Osteoblast (primary cell): ENCODE measurements around the gene LGALS16. TPM values are rescaled to one million over a fixed set of nuclear protein-coding genes. Genes with fewer than 3 reads are reported as not detected.

Experiments used
- DNase-seq: peaks from one replicate; pipeline ENCODE4 v3.0.0; 2011; ENCODE audit warnings: low spot score, mixed read lengths; ENCODE audit not compliant: insufficient read length; ENCODE audit errors: missing footprints
- H2AFZ ChIP-seq: 2 replicates; pipeline ENCODE4 v1.6.0; 2011; ENCODE audit warnings: mild to moderate bottlenecking, low read length
- H3K27ac ChIP-seq: 2 replicates; pipeline ENCODE4 v1.5.1; 2011; ENCODE audit warnings: mild to moderate bottlenecking, low read depth, low read length, moderate library complexity
- H3K27me3 ChIP-seq: 2 replicates; pipeline ENCODE4 v1.6.0; 2012; ENCODE audit warnings: mild to moderate bottlenecking, control low read depth, inconsistent platforms, low read length, moderate library complexity; ENCODE audit not compliant: insufficient read depth
- H3K36me3 ChIP-seq: 2 replicates; pipeline ENCODE4 v1.5.1; 2011; ENCODE audit warnings: mild to moderate bottlenecking, low read length, control low read depth, moderate library complexity; ENCODE audit not compliant: insufficient read depth
- H3K4me1 ChIP-seq: 2 replicates; pipeline ENCODE4 v1.5.1; 2011; ENCODE audit warnings: mild to moderate bottlenecking, low read length, control low read depth, moderate library complexity; ENCODE audit not compliant: insufficient read depth
- H3K4me2 ChIP-seq: 2 replicates; pipeline ENCODE4 v1.6.0; 2011; ENCODE audit warnings: mild to moderate bottlenecking, low read length; ENCODE audit not compliant: insufficient read depth
- H3K4me3 ChIP-seq: fragments of 200-600 bp; sonication (generic); 3 replicates; pipeline ENCODE4 v1.5.1; 2012; ENCODE audit warnings: mild to moderate bottlenecking, low read length, inconsistent platforms; ENCODE audit not compliant: insufficient read depth
- H3K79me2 ChIP-seq: 2 replicates; pipeline ENCODE4 v1.6.0; 2012; ENCODE audit warnings: mild to moderate bottlenecking, low read length, control low read depth, inconsistent platforms; ENCODE audit not compliant: insufficient read depth
- H3K9me3 ChIP-seq: 2 replicates; pipeline ENCODE4 v1.5.1; 2011; ENCODE audit warnings: low read depth, low read length, control low read depth
- H4K20me1 ChIP-seq: 2 replicates; pipeline ENCODE4 v1.6.0; 2012; ENCODE audit warnings: mild to moderate bottlenecking, low read length, control low read depth; ENCODE audit not compliant: insufficient read depth
- CTCF ChIP-seq: IDR thresholded peaks from 2 replicates; pipeline ENCODE4 v1.5.1; 2011; ENCODE audit warnings: mild to moderate bottlenecking, low read depth, low read length, moderate library complexity; ENCODE audit errors: extremely low read depth
- total RNA-seq: library from RNA; depleted of rRNA; stranded (reverse); fragments of >200 nt; gene quantifications from 2 replicates; pipeline ENCODE4 v1.2.3, GENCODE V29; 2012

Gene LGALS16
- total RNA-seq, 1 donor, result not detected

- no peak for DNase-seq
- peaks cover 2% of the 10 kb centered on the region for H3K27me3 ChIP-seq
- no peak overlapping the region for H3K27ac ChIP-seq
- no peaks in the 10 kb centered on the region for H3K4me1 ChIP-seq
- TF ChIP-seq CTCF, result no peak
- no peaks in the 10 kb centered on the region for H3K36me3 ChIP-seq
- H4K20me1 ChIP-seq, result no peaks in the 10 kb centered on the region
- H3K79me2 ChIP-seq, result no peaks in the 10 kb centered on the region
- H2AFZ ChIP-seq, result no peak overlapping the region
- H3K9me3 ChIP-seq, result no peaks in the 10 kb centered on the region
- H3K4me3 ChIP-seq, result no peak overlapping the region
- no peak overlapping the region for H3K4me2 ChIP-seq
Observed at GRCh38 chr19:39692166-39692565, 36.5 kb downstream of the LGALS16 start.

GRCh38 chr19:39692822-39693221 is 37.1 kb downstream of the LGALS16 start:
- H2AFZ ChIP-seq, result no peak overlapping the region
- no peak overlapping the region for H3K27ac ChIP-seq
- H3K27me3 ChIP-seq, result peaks cover 2% of the 10 kb centered on the region
- H3K4me1 ChIP-seq, result no peaks in the 10 kb centered on the region
- TF ChIP-seq CTCF, result no peak
- no peaks in the 10 kb centered on the region for H4K20me1 ChIP-seq
- H3K4me2 ChIP-seq, result no peak overlapping the region
- H3K36me3 ChIP-seq, result no peaks in the 10 kb centered on the region
- H3K79me2 ChIP-seq, result no peaks in the 10 kb centered on the region
- no peak overlapping the region for H3K4me3 ChIP-seq
- H3K9me3 ChIP-seq, result no peaks in the 10 kb centered on the region
- no peak for DNase-seq

- no peak overlapping the region for H3K4me2 ChIP-seq
- H3K27me3 ChIP-seq, result peaks cover 7% of the 10 kb centered on the region
- H2AFZ ChIP-seq, result no peak overlapping the region
- H4K20me1 ChIP-seq, result no peaks in the 10 kb centered on the region
- H3K4me1 ChIP-seq, result no peaks in the 10 kb centered on the region
- H3K4me3 ChIP-seq, result no peak overlapping the region
- no peak overlapping the region for H3K27ac ChIP-seq
- no peaks in the 10 kb centered on the region for H3K36me3 ChIP-seq
- H3K79me2 ChIP-seq, result no peaks in the 10 kb centered on the region
- no peaks in the 10 kb centered on the region for H3K9me3 ChIP-seq
- no peak for TF ChIP-seq CTCF
- no peak for DNase-seq
Observed at GRCh38 chr19:39695759-39696158, 40.0 kb downstream of the LGALS16 start.

GRCh38 chr19:39696387-39696786 is 40.7 kb downstream of the LGALS16 start:
- H3K9me3 ChIP-seq, result no peaks in the 10 kb centered on the region
- TF ChIP-seq CTCF, result no peak
- no peak for DNase-seq
- no peak overlapping the region for H3K4me2 ChIP-seq
- no peaks in the 10 kb centered on the region for H3K79me2 ChIP-seq
- H3K27me3 ChIP-seq, result peaks cover 9% of the 10 kb centered on the region
- no peak overlapping the region for H3K4me3 ChIP-seq
- no peaks in the 10 kb centered on the region for H4K20me1 ChIP-seq
- H3K4me1 ChIP-seq, result no peaks in the 10 kb centered on the region
- H3K27ac ChIP-seq, result no peak overlapping the region
- H2AFZ ChIP-seq, result no peak overlapping the region
- H3K36me3 ChIP-seq, result no peaks in the 10 kb centered on the region
